Skeletal muscle tissue (tissue), 4 donors: ENCODE data around the gene AP1B1. TPM values are rescaled to one million over a fixed set of nuclear protein-coding genes. Genes with fewer than 3 reads are reported as not detected.
"Not testable (repeated sequence)": the region's sequence is repeated elsewhere in the genome, so short reads cannot be mapped to it uniquely, and the experiment has no call there.

Source experiments
- H3K27ac ChIP-seq: one replicate; pipeline ENCODE4 v1.7.0; 2013; ENCODE audit warnings: mild to moderate bottlenecking, low read depth, low read length, inconsistent platforms
- H3K27me3 ChIP-seq, 3 donors: one replicate each; pipeline ENCODE4 v1.7.0; 2013; ENCODE audit warnings: low read length in 3 of 3; ENCODE audit not compliant: control insufficient read depth in 3 of 3, insufficient read depth in 3 of 3
- H3K36me3 ChIP-seq, 3 donors: one replicate each; pipeline ENCODE4 v1.7.0; 2013; ENCODE audit warnings: low read length in 3 of 3; ENCODE audit not compliant: control insufficient read depth in 3 of 3, insufficient read depth in 3 of 3
- H3K4me1 ChIP-seq, 3 donors: one replicate each; pipeline ENCODE4 v1.7.0; 2013; ENCODE audit warnings: low read length in 3 of 3, mild to moderate bottlenecking in 3 of 3; ENCODE audit not compliant: control insufficient read depth in 3 of 3, insufficient read depth in 3 of 3
- H3K4me3 ChIP-seq, 3 donors: one replicate each; pipeline ENCODE4 v1.7.0; 2013; ENCODE audit warnings: low read length in 3 of 3
- H3K9ac ChIP-seq, 3 donors: one replicate each; pipeline ENCODE4 v1.7.0; 2013; ENCODE audit warnings: low read length in 3 of 3, mild to moderate bottlenecking in 3 of 3, moderate library complexity in 2 of 3, low read depth in 1 of 3
- H3K9me3 ChIP-seq, 3 donors: one replicate each; pipeline ENCODE4 v1.7.0; 2013; ENCODE audit warnings: low read length in 3 of 3; ENCODE audit not compliant: control insufficient read depth in 3 of 3
- total RNA-seq: library from RNA; depleted of rRNA; stranded (reverse); fragments of >200 nt; gene quantifications from one replicate; pipeline ENCODE4 v1.2.3, GENCODE V29; 2014
- donor health status: Osteomylitis.

The AP1B1 gene
- total RNA-seq, 1 donor from 2014 or later = 23.0 TPM

DNA sequence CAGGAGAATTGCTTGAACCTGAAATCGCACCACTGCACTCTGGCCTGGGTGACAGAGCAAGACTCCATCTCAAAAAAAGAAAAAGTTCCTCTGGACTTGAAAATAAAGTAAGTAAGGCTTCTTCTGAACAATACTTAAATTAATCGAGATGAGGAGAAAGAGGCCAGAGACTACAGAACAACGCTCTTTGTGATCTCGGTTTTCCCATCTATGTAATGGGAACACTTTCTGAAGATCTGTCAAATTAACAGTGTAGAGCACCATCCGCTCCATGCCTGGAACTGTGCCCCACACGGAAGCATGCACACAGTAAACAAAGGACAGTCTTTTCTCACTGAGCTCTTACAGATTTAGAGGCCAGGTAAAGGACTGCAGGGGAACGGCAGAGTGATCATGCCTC is 9.1 kb downstream of the AP1B1 start:
- Histone ChIP-seq H3K4me1 (peaks cover 13 to 41% (median 20%) of the 10 kb centered on the region in 3 donors), H3K4me3 (no peak overlapping the region), H3K27ac (no peak overlapping the region), H3K36me3 (peaks cover 9 to 18% (median 10%) of the 10 kb centered on the region in 3 donors), H3K9ac (no peak overlapping the region), H3K9me3 (no peaks in the 10 kb centered on the region), H3K27me3 (no peaks in the 10 kb centered on the region)

DNA sequence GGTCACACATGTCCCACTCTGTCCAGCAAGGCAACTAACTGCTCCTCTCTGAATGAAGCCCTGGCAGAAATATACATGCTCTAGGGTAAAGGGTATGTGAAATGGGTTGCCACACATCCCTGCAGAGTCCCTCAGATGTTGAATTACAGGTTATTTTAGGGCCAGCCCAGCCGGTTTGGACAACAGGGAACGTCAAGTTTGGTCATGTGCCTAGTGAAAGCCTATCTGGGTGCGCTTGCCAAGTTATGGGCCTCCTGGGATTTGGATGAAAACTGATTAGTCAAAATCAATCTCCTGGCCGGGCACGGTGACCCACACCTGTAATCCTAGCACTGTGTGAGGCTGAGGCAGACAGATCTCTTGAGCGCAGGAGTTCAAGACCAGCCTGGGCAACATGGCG is 10.4 kb downstream of the AP1B1 start:
- Histone ChIP-seq H3K9ac (no peak overlapping the region), H3K4me1 (peaks cover 12 to 41% (median 20%) of the 10 kb centered on the region in 3 donors), H3K27ac (peak overlapping the region; percentile 26), H3K36me3 (peaks cover 7 to 14% (median 10%) of the 10 kb centered on the region in 3 donors), H3K9me3 (no peaks in the 10 kb centered on the region), H3K4me3 (no peak overlapping the region), H3K27me3 (no peaks in the 10 kb centered on the region)

DNA sequence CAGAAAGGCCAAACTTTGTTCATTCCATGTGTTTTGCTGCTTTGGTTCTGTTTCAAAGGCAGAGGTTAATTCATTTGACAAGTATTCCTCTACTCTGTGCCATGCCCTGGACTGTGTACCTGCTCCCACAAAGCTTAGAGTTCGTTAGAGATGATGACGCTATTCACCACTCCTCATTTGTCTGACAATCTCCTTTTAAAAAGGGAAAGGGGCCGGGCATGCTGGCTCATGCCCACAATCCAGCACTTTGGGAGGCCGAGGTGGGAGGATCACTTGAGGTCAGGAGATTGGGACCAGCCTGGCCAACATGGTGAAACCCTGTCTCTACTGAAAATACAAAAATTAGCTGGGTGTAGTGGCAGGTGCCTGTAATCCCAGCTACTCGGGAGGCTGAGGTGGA is 11.7 kb downstream of the AP1B1 start:
- H3K4me1 ChIP-seq = peaks cover 11 to 36% (median 20%) of the 10 kb centered on the region in 3 donors
- peaks cover 6 to 11% (median 8%) of the 10 kb centered on the region in 3 donors for H3K36me3 ChIP-seq
- H3K9ac ChIP-seq, H3K4me3 ChIP-seq, H3K9me3 ChIP-seq, H3K27ac ChIP-seq, H3K27me3 ChIP-seq: not testable (repeated sequence)

DNA sequence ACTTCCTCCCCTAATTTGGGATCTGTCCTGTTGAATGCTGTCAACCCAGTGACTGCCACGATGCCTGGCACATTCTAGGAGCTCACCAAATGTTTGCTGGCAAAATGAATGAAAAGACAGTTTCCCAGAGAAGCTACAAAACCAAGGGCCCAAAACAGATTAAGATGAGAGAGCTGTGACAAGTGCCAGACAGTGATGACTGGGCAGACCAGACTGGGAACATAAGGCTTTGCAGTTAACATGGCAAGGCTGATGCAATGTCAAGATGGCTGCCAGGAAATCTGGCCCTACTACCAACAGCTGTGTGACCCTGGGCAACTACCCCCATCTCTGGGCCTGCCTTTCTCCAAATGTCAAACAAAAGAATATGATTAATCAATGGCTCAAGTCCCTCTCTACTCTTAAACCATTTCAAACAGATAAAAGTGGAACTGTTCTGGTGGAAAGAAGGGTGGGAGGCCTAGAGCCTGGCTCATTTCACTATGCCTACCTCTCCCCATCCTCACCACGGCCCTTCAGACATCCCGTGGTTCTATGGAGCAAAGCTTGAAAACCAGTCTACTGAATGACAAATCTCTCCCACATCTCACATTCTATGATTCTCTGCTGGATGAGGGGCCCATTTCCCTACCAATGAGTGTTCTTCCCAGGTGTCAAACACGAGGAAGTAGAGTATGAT is 12.8 kb downstream of the AP1B1 start:
- H3K9ac ChIP-seq = no peak overlapping the region
- H3K27me3 ChIP-seq = no peaks in the 10 kb centered on the region

DNA sequence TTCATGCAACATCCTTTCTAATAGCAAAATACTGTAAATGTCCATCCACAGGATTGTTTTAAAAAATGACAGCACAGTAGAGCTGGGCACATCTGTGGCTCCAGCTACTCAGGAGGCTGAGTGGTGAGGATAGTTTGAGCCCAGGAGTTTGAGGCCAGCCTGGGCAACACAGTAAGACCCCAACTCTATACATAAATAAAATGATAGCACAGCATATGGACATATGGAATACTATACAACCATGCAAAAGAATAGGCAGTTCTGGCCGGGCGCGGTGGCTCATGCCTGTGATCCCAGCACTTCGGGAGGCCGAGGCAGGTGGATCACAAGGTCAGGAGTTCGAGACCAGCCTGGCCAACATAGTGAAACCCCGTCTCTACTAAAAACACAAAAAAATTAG is 13.6 kb downstream of the AP1B1 start:
- H3K4me3 ChIP-seq, H3K9me3 ChIP-seq, H3K9ac ChIP-seq, H3K27ac ChIP-seq, H3K27me3 ChIP-seq: not testable (repeated sequence)
- Histone ChIP-seq H3K4me1 (peaks cover 11 to 27% (median 15%) of the 10 kb centered on the region in 3 donors), H3K36me3 (peaks cover 3 to 14% (median 6%) of the 10 kb centered on the region in 3 donors)

More for the DNA sequence above, 12.8 kb downstream of the AP1B1 start:
- Histone ChIP-seq H3K4me3 (no peak overlapping the region), H3K36me3 (peaks cover 4 to 14% (median 6%) of the 10 kb centered on the region in 3 donors), H3K4me1 (peaks cover 13 to 28% (median 17%) of the 10 kb centered on the region in 3 donors), H3K27ac (peak overlapping the region; percentile 6), H3K9me3 (no peaks in the 10 kb centered on the region)

DNA sequence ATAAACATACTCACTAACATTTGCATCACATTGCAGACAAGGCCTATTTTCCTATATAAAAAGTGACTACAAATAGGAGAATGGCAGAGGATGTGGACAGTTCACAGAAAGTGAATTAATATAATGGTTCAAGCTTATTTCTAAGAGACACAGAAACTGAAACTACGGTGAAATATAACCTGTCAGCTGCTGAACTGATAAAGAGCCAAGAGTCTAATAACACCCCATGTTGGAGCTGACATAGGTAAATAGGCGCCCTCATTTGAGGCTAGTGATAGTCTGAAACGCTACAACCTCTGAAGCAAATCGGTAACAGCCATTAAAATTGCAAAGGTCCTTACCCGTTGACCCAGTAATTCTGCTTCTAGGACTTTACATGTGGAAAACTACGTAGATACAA is 14.0 kb downstream of the AP1B1 start:
- Histone ChIP-seq H3K36me3 (peaks cover 2 to 14% (median 6%) of the 10 kb centered on the region in 3 donors), H3K27ac (no peak overlapping the region), H3K27me3 (no peaks in the 10 kb centered on the region), H3K4me1 (peaks cover 11 to 27% (median 19%) of the 10 kb centered on the region in 3 donors), H3K9me3 (no peaks in the 10 kb centered on the region), H3K4me3 (no peak overlapping the region), H3K9ac (no peak overlapping the region)

DNA sequence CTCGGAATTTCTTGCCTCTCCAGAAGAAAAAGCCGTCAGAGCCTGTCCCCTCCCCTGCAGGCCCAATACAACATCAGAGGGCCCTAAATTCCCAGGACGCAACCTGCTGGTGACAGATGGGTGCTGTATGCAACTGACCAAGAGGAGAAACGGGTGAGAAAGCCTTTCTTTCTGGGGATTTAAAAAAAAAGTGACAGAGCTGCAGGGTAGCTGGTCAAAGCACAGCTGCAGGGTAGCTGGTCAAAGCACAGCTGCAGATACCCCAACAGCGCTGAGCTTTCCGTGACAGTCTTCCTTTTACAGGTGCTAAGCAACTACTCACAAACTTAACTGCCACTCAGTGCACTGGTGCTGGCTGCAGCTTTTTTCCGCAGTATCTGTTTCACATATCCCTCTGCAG is 17.8 kb downstream of the AP1B1 start:
- peaks cover 3 to 19% (median 17%) of the 10 kb centered on the region in 3 donors for H3K4me1 ChIP-seq
- H3K9me3 ChIP-seq = no peaks in the 10 kb centered on the region
- peaks cover 0 to 3% (median 2%) of the 10 kb centered on the region in 3 donors for H3K36me3 ChIP-seq
- no peak overlapping the region for H3K4me3 ChIP-seq
- H3K27ac ChIP-seq = no peak overlapping the region
- H3K27me3 ChIP-seq = no peaks in the 10 kb centered on the region
- H3K9ac ChIP-seq = no peak overlapping the region

DNA sequence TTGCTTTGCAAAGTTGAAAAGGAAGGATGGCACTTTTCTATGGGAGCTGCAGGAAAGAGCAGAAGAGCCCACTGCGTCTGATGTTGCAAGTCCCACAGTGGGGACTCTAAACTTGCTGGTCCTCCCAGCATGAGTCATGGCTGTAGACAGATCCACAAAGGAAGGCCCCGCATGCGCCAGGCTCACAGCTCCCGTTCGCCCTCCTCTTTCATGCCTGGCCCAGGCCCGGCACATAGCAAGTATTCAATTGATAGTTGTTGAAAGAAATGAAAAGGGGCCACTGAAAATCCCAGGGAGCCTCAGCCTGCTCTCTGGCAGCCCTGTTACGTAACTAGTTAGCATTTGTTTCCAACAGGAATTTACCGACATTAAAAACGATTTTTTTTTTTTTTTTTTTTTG is 18.9 kb downstream of the AP1B1 start:
- H3K27ac ChIP-seq = no peak overlapping the region
- no peak overlapping the region for H3K9ac ChIP-seq
- no peak overlapping the region for H3K4me3 ChIP-seq
- H3K27me3 ChIP-seq = no peaks in the 10 kb centered on the region
- H3K36me3 ChIP-seq = peaks cover 1 to 3% (median 2%) of the 10 kb centered on the region in 3 donors
- peaks cover 2 to 14% (median 12%) of the 10 kb centered on the region in 3 donors for H3K4me1 ChIP-seq
- no peaks in the 10 kb centered on the region for H3K9me3 ChIP-seq

DNA sequence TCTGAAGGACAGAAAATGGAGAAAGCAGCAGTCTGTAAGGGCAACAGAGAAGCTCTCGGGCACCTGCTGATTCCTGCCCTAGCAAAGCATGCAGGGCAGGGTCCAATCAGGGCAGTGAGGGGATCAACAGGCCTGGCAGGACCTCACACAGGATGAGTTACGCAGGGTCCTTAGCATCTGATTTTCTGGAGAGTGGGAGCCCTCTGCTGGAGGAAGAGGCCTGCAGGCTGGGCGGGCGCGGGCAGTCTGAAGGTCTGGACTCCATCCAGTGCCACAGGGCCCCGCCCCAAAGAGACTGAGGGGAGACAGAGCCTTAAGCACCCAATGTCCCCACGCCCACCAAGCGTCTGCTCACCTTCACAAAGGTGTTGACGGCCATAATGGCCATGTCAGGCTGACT is 28.9 kb downstream of the AP1B1 start:
- H3K4me3 ChIP-seq = no peak overlapping the region
- H3K36me3 ChIP-seq = peaks cover 37 to 39% (median 38%) of the 10 kb centered on the region in 3 donors

DNA sequence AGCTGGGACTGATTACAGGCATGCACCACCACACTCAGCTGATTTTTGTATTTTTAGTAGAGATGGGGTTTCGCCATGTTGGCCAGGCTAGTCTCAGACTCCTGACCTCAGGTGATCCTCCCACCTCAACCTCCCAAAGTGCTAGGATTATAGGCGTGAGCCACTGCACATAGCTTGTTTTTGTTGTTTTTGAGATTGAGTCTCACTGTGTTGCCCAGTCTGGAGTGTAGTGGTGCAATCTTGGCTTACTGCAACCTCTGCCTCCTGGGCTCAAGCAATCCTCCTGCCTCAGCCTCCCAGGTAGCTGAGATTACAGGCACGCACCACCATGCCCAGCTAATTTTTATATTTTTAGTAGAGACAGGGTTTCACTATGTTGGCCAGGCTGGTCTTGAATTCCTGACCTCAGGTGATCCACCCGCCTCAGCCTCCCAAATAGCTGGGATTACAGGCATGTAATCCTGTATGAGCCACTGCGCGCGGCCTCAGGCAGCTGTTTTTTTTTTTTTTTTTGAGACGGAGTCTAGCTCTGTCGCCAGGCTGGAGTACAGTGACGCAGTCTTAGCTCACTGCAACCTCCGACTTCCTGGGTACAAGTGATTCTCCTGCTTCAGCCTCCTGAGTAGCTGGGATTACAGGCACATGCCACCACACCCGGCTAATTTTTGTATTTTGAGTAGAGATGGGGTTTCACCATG is 31.0 kb downstream of the AP1B1 start:
- not testable (repeated sequence) for H3K27ac ChIP-seq, H3K9ac ChIP-seq, H3K9me3 ChIP-seq, H3K4me3 ChIP-seq, H3K27me3 ChIP-seq
- Histone ChIP-seq H3K4me1 (peaks cover 12 to 32% (median 24%) of the 10 kb centered on the region in 3 donors), H3K36me3 (peaks cover 51 to 57% (median 51%) of the 10 kb centered on the region in 3 donors)

More for the DNA sequence above, 28.9 kb downstream of the AP1B1 start:
- Histone ChIP-seq H3K9me3 (no peaks in the 10 kb centered on the region), H3K27me3 (no peaks in the 10 kb centered on the region), H3K27ac (no peak overlapping the region), H3K9ac (peak overlapping the region in 1 of 3 donors; percentile 19), H3K4me1 (peaks cover 0 to 14% (median 9%) of the 10 kb centered on the region in 3 donors)
